K562 (cell line): ENCODE measurements around the gene KRTAP2-3. TPM values are rescaled to one million over a fixed set of nuclear protein-coding genes. Genes with fewer than 3 reads are reported as not detected.

Experiments
- ATAC-seq: fragments of 200-7000 bp; cut with Tn5 transposase; 3 replicates; pipeline ENCODE4 v1.9.1; 2020; ENCODE audit warnings: moderate library complexity
- BruUV-seq: library from RNA; stranded (reverse); fragments of 400-500 nt; replicated peaks from 2 replicates; lab custom pipeline; 2021; lab: Mats Ljungman, UMichigan
- CTCF ChIA-PET: fragments of 300-600 bp; formaldehyde crosslinking; extraction: SDS; loops from one replicate; lab custom pipeline; 2021; ENCODE audit warnings: low intra/inter-chr PET ratio; lab: Yijun Ruan, JAX
- POLR2A ChIA-PET: fragments of 300-600, 350-650 bp; sonication (Branson Sonifier 250); formaldehyde crosslinking; extraction: SDS; loops from one replicate; lab custom pipeline; 2021; ENCODE audit warnings: antibody characterized with exemption, inconsistent platforms; lab: Yijun Ruan, JAX
- DNase-seq, 4 experiments: peaks; one replicate each; pipeline versions ENCODE4 v3.0.0 to v3.0.0-alpha.2; 2011 to 2018; ENCODE audit warnings: low spot score in 3 of 4, mixed read lengths in 3 of 4; ENCODE audit errors: extremely low read depth in 1 of 4
- FAIRE-seq: peaks from 2 replicates; lab custom pipeline; 2011; peaks lifted over from hg19 to GRCh38; lab: Jason Lieb, UNC
- H2AFZ ChIP-seq: 2 replicates; pipeline ENCODE4 v1.6.0; 2011; ENCODE audit warnings: low read depth, low read length, control low read depth, inconsistent platforms
- H3K27ac ChIP-seq: fragments of 200-600 bp; 3 replicates; pipeline ENCODE4 v1.8.0; 2011; ENCODE audit warnings: low read depth, mild to moderate bottlenecking, control low read depth, inconsistent platforms, low read length, moderate library complexity, mixed read lengths; ENCODE audit errors: extremely low read depth
- H3K27me3 ChIP-seq, 2 experiments: fragments of 300-600 bp in 1 of 2; 2 replicates in 1 of 2; 3 replicates in 1 of 2; pipeline versions ENCODE4 v1.6.0 to v1.8.0; 2011; ENCODE audit warnings: inconsistent platforms in 2 of 2, low read length in 2 of 2, mild to moderate bottlenecking in 1 of 2, mixed read lengths in 1 of 2, moderate library complexity in 1 of 2; ENCODE audit not compliant: control insufficient read depth in 2 of 2, insufficient read depth in 2 of 2
- H3K36me3 ChIP-seq: fragments of 300-600 bp; 3 replicates; pipeline ENCODE4 v1.8.0; 2011; ENCODE audit warnings: mild to moderate bottlenecking, low read length, inconsistent platforms; ENCODE audit not compliant: control insufficient read depth, insufficient read depth
- H3K4me1 ChIP-seq, 2 experiments: fragments of 200-600 bp in 1 of 2; replicated peaks in 1 of 2; 2 replicates in 1 of 2; 3 replicates in 1 of 2; pipeline versions ENCODE4 v1.5.1 to v1.8.0; 2011; ENCODE audit warnings: inconsistent platforms in 2 of 2, low read length in 2 of 2, mild to moderate bottlenecking in 1 of 2, mixed read lengths in 1 of 2, moderate library complexity in 1 of 2; ENCODE audit not compliant: control insufficient read depth in 2 of 2, insufficient read depth in 2 of 2
- H3K4me2 ChIP-seq: 2 replicates; pipeline ENCODE4 v1.6.1; 2011; ENCODE audit warnings: low read length, control low read depth, inconsistent platforms, mixed read lengths; ENCODE audit not compliant: insufficient read depth
- H3K4me3 ChIP-seq: fragments of 200-600 bp; sonication (generic), shearing (Covaris generic); 2 replicates; pipeline ENCODE4 v1.5.1; 2016; ENCODE audit warnings: control low read depth, inconsistent platforms
- H3K79me2 ChIP-seq: fragments of 200-600 bp; 3 replicates; pipeline ENCODE4 v1.8.0; 2011; ENCODE audit warnings: low read length, inconsistent platforms; ENCODE audit not compliant: control insufficient read depth, insufficient read depth
- H3K9ac ChIP-seq, 2 experiments: 2 replicates each; pipeline versions ENCODE4 v1.6.0 to v1.6.1; 2011; ENCODE audit warnings: low read depth in 2 of 2, low read length in 2 of 2, control low read depth in 1 of 2, inconsistent platforms in 1 of 2, mild to moderate bottlenecking in 1 of 2, mixed read lengths in 1 of 2; ENCODE audit not compliant: insufficient read depth in 1 of 2
- H3K9me1 ChIP-seq: one replicate; pipeline ENCODE4 v1.6.0; 2011; ENCODE audit warnings: inconsistent platforms, mild to moderate bottlenecking, low read length, moderate library complexity; ENCODE audit not compliant: control insufficient read depth, insufficient read depth
- H3K9me3 ChIP-seq: replicated peaks from 2 replicates; pipeline ENCODE4 v1.5.1; 2011; ENCODE audit warnings: low read depth, low read length, inconsistent platforms; ENCODE audit not compliant: control insufficient read depth, insufficient read depth
- H4K20me1 ChIP-seq: replicated peaks from 2 replicates; pipeline ENCODE4 v1.6.1; 2011; ENCODE audit warnings: low read length, inconsistent platforms, mixed read lengths; ENCODE audit not compliant: control insufficient read depth, insufficient read depth
- ETV1 ChIP-seq: fragments of 450-650 bp; conservative IDR thresholded peaks from 2 replicates; pipeline ENCODE4 v1.6.1; 2016; ENCODE audit warnings: missing genetic modification characterization, control low read depth, low read depth, missing compliant biosample characterization
- GABPA ChIP-seq: fragments of 200-800 bp; sonication (Bioruptor generic); conservative IDR thresholded peaks from 2 replicates; pipeline ENCODE4 v1.6.1; 2016; ENCODE audit warnings: low read depth, missing genetic modification characterization, missing compliant biosample characterization
- HINFP ChIP-seq: fragments of 450-650 bp; conservative IDR thresholded peaks from 2 replicates; pipeline ENCODE4 v1.6.1; 2016; ENCODE audit warnings: missing genetic modification characterization, low read depth, mild to moderate bottlenecking, control low read depth, missing compliant biosample characterization
- MYNN ChIP-seq, 2 experiments: sonication (generic); formaldehyde crosslinking in 1 of 2; IDR thresholded peaks; 2 replicates each; pipeline versions ENCODE4 v1.5.0 to v1.6.1; 2016 to 2020; ENCODE audit warnings: antibody characterized with exemption in 1 of 2, missing genetic modification reagents in 1 of 2
- SREBF1 ChIP-seq: fragments of 150-350 bp; IDR thresholded peaks from 2 replicates; pipeline ENCODE4 v1.6.1; 2014; ENCODE audit warnings: antibody characterized with exemption, low read depth, low read length, borderline replicate concordance
- WGBS: fragments of 100-300 bp; shearing (Covaris generic); methylation state at CpG from one replicate; pipeline ENCODE4 v1.1.6; 2016; ENCODE audit warnings: low coverage, mixed read lengths; ENCODE audit not compliant: insufficient coverage; ENCODE audit errors: missing lambda C conversion rate; 5-methylcytosine and 5-hydroxymethylcytosine counted together
- in situ Hi-C: fragments of 300-500 bp; cut with MboI; formaldehyde crosslinking; loops from 4 replicates; pipeline ENCODE4 v1.15.0; 2018; ENCODE audit warnings: inconsistent platforms, mixed read lengths
- intact Hi-C: fragments of 100-400 bp; cut with micrococcal nuclease; formaldehyde crosslinking; loops from 2 replicates; pipeline ENCODE4 v1.14.2; 2022
- polyA plus RNA-seq, 8 experiments: library from polyadenylated mRNA; depleted of rRNA in 4 of 8; stranded (reverse) in 5 of 8; unstranded in 3 of 8; fragments of >200 nt; fragmentation: Nextera tagmentation in 2 of 8; fragmentation: Illumina TruSeq in 1 of 8; extraction: Ambion mirVana in 2 of 8; extraction: Trizol in 1 of 8; gene quantifications; 2 replicates each; pipeline versions ENCODE4 v1.2.1 to v1.2.3, GENCODE V29; 2011 to 2014; ENCODE audit warnings: inconsistent platforms in 1 of 8, missing spikeins in 1 of 8
- total RNA-seq, 7 experiments: library from RNA; depleted of rRNA in 6 of 7; stranded (reverse); fragments of >200 nt in 6 of 7; fragmentation: Illumina TruSeq in 2 of 7; extraction: Trizol in 2 of 7; gene quantifications; 2 replicates each; pipeline versions ENCODE4 v1.2.1 to v1.2.3, GENCODE V29; 2011 to 2021; ENCODE audit warnings: low replicate concordance in 1 of 7

KRTAP2-3 gene
- total and polyA plus RNA-seq, 9 of the 15 experiments (the other 6 are each of a cell fraction or from before 2014, with no cell fraction given), result not detected

GRCh38 chr17:41073676-41074075 is 13.8 kb upstream of the KRTAP2-3 start (continued):
- no peak for TF ChIP-seq HINFP (tag)
- TF ChIP-seq MYNN (IDR thresholded peaks at IDR 0.05), result no peak
- TF ChIP-seq MYNN (CRISPR knock-in tag; IDR thresholded peaks at IDR 0.05), result no peak
- TF ChIP-seq, all 486 proteins: peak for 0

- Histone ChIP-seq H4K20me1 (no peaks in the 10 kb centered on the region), H3K27ac (no peak overlapping the region), H3K9ac (no peak overlapping the region), H3K27me3 (no peaks in the 10 kb centered on the region; a peak in 1 of 5 replicates), H3K4me2 (no peak overlapping the region), H3K79me2 (no peaks in the 10 kb centered on the region), H3K9me1 (no peaks in the 10 kb centered on the region), H2AFZ (no peak overlapping the region), H3K4me3 (no peak overlapping the region), H3K36me3 (no peaks in the 10 kb centered on the region), H3K4me1 (peaks cover 0 to under 1% of the 10 kb centered on the region in 2 experiments; a peak in 1 of 5 replicates), H3K9me3 (no peaks in the 10 kb centered on the region)
- in situ Hi-C loops (no loop called here), intact Hi-C loops (no loop called here)
- DNase-seq (no peak), FAIRE-seq (no peak), ATAC-seq (no peak)
- no TSS peak for BruUV-seq
- POLR2A ChIA-PET, result interaction anchor here (0.6 to 0.8 kb wide), 3 partner anchors 34 to 366 kb away, joined by 3 to 4 read pairs (median 3); no protein-coding TSS in a partner anchor
- WGBS, result 5% methylated on average over 5 of the region's 5 CpGs
- CTCF ChIA-PET, result no interaction called here
- TF ChIP-seq GABPA, result peak; percentile 58
- TF ChIP-seq ETV1 (tag), result peak; percentile 40; the same call in 1 of the 2 replicates
- no peak for TF ChIP-seq SREBF1
Observed at GRCh38 chr17:41071606-41072360, 11.9 kb upstream of the KRTAP2-3 start.
